Activated CD4-positive, alpha-beta T cell treated with anti-CD3 and anti-CD28 coated beads, Interleukin-2, amount 50 U/mL, for 16 hours (primary cell): ENCODE results near the gene PCP4.

Source experiments
- DNase-seq: peaks from one replicate; pipeline ENCODE4 v3.0.0-alpha.2; 2020

Gene PCP4

GRCh38 chr21:39924577-39925308 lies 57.5 kb downstream of the PCP4 start:
- no peak for DNase-seq

- no peak for DNase-seq
These were observed 60.2 kb downstream of the PCP4 start for GRCh38 chr21:39927304-39927886.

GRCh38 chr21:39932335-39932734 lies 65.1 kb downstream of the PCP4 start:
- no peak for DNase-seq

- DNase-seq: no peak
These were observed 67.7 kb downstream of the PCP4 start for GRCh38 chr21:39934895-39935294.

- no peak for DNase-seq
These were observed 68.5 kb downstream of the PCP4 start for GRCh38 chr21:39935716-39936115.

- DNase-seq: no peak
These were observed 70.9 kb downstream of the PCP4 start for GRCh38 chr21:39938086-39938625.

GRCh38 chr21:39946199-39946598 lies 79.0 kb downstream of the PCP4 start:
- no peak for DNase-seq

GRCh38 chr21:39947031-39947430 lies 79.8 kb downstream of the PCP4 start:
- DNase-seq: no peak

GRCh38 chr21:39951183-39952101 lies 84.2 kb downstream of the PCP4 start:
- DNase-seq: no peak

- DNase-seq: no peak
These were observed 85.0 kb downstream of the PCP4 start for GRCh38 chr21:39952265-39952664.

- no peak for DNase-seq
These were observed 87.3 kb downstream of the PCP4 start for GRCh38 chr21:39954570-39954969.

- DNase-seq: no peak
These were observed 88.1 kb downstream of the PCP4 start for GRCh38 chr21:39955326-39955725.

- DNase-seq: no peak
These were observed 89.3 kb downstream of the PCP4 start for GRCh38 chr21:39956586-39956985.

- DNase-seq: no peak
These were observed 91.5 kb downstream of the PCP4 start for GRCh38 chr21:39958731-39959130.

- no peak for DNase-seq
These were observed 94.0 kb downstream of the PCP4 start for GRCh38 chr21:39961251-39961650.

- DNase-seq: no peak
These were observed 97.8 kb downstream of the PCP4 start for GRCh38 chr21:39965026-39965425.

- DNase-seq: no peak
These were observed 99.5 kb downstream of the PCP4 start for GRCh38 chr21:39966786-39967185.

GRCh38 chr21:39968010-39968409 lies 100.8 kb downstream of the PCP4 start:
- no peak for DNase-seq

- DNase-seq: no peak
These were observed 102.6 kb downstream of the PCP4 start for GRCh38 chr21:39969691-39970364.

- no peak for DNase-seq
These were observed 104.7 kb downstream of the PCP4 start for GRCh38 chr21:39971956-39972355.

GRCh38 chr21:39972471-39972870 lies 105.2 kb downstream of the PCP4 start:
- no peak for DNase-seq

GRCh38 chr21:39972976-39973770 lies 105.9 kb downstream of the PCP4 start:
- DNase-seq: no peak
